GM21786 (cell line): ENCODE measurements around the gene CIC.
A peak's percentile ranks its signal among the peaks of the same experiment; 100 is the strongest.

Source experiments
- ATAC-seq: cut with Tn5 transposase; IDR thresholded peaks from one replicate; pipeline ENCODE4 v1.9.1; 2021; ENCODE audit not compliant: unreplicated experiment

Gene CIC

DNA sequence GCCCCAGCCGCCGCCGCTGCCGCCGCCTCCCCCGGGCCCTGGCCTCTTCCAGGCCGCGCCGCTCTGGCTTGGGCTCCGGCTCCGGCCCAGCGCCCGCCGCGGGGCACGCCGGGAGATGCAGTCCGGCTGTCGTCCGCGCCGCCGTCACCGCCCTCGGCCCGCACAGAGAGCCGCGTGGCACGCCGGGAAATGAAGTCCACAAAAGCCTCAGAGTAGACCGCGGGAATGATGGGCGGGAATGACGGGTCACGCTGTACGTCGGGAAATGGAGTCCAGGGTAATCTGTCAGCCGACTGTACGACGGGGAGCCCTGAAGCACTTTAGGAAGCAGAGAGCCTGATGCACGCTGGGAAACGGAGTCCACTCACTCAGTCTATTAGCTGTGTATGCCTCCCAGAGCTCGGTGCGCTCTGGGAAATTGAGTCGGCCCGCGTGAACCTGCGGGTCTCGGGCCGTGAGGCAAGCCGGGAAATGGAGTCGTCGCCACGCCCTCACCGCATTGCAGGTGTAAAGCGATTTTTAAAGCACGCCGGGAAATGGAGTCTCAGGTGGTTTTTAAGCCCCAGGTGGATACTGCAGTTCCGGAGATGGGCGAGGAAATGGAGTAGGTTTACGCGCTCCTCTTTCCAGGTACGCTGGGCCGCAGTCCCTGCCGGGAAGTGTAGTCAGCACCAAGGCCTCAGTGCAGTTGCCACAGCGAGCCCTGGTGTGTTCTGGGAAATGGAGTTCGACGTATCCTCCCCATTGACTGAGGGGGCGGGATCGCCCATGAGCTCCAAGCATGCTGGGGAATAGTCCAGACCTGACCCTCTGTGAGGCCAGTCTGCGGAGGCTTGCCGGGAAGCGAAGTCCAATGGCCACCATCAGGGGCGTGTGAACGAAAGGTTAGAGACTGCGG is 26.3 kb upstream of the CIC start, which contains the start of gene GSK3A:
GSK3A (minus strand) TSS at position 91 of the 898 bp plus-strand sequence. CDS start 137 bp downstream, outside the sequence.
- ATAC-seq = peak; percentile 59

GRCh38 chr19:42244347-42245220 is 24.5 kb upstream of the CIC start:
- ATAC-seq = no peak

DNA sequence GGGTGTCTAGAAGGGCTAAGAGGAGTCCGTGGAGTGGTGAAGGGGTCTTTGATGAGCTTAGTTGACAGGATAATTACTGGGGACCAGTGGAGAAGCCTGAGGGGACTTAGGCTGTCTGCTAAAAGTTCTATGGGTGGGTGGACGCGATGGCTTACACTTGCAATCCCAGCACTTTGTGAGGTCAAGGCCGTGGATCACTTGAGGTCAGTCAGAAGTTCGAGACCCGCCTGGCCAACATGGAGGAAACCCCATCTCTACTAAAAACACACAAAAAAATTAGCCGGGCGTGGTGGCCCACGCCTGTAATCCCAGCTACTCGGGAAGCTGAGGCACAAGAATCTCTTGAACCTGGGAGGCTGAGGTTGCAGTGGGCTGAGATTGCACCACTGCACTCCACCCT is 23.8 kb upstream of the CIC start:
- no peak for ATAC-seq

DNA sequence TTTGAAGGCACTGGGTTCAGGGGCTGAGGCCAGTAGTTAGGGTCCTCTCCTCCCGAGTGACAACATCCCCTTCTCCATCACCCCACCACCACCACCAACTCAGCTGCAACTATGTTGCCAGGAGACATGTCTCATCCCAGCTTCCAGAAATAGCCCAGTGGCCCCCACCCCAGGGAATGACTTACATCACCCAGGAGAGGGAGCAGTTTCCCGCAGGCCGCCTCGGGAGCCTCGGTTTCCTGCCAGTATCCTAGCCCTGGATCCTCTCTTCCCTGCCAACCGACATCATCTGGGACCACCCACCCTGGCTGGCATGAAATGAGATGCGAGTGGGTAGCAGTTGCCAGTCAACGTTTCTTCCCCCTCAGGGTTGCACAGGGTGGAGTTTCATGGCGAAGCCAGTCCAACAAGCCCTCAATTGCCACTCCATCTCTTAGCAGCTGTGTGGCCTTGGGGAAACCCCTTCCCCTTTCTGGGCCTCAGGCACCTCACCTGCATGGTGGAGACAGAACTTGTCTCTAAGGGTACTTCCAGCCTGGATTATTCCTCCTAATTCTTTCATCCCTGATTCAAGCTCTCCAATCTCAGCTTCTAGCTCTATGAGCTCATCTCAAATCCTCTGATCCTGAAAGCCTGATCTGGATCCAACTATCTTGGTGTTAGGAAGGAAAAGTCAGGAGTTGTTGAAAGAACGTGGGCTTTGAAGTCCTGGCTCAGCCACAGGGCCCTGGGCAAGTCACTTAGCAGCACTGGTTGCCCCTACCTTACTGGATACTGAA is 22.7 kb upstream of the CIC start:
- no peak for ATAC-seq

DNA sequence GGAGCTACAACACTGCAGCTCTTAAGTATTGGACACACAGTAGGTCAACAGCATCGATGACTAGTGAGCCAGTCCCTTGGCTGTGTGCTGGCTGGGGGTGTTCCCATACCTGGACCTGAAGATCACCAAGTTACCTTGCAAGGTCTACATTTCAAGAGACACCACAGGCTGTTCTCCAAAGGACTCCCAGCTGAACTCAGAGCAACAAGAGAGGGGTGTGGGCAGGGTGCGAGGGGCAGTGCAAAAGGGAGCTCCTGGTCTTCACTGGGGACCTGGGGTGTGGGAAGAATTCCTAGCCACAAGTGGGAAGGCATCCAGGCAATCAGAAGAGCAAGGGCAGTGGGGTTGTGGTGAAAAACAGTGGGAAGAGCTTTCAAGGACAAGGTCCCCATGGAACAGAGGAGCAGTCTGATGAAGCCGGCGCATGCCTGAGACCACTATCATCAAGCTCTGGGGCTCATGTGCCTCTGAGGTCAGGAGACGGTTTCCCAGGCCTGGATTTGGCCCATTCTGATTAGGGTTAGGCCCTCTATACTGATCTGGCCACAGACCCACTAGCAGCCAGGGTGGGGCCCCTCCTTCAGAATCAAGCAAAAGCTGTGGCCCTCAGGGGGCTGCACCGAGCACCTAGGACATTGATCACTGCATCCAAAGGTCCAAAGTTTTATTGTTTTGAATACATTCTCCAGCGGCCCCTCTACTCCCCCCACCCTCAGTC is 22.0 kb upstream of the CIC start:
- ATAC-seq = no peak

- no peak for ATAC-seq
These were observed 21.3 kb upstream of the CIC start for GRCh38 chr19:42247640-42248199.

DNA sequence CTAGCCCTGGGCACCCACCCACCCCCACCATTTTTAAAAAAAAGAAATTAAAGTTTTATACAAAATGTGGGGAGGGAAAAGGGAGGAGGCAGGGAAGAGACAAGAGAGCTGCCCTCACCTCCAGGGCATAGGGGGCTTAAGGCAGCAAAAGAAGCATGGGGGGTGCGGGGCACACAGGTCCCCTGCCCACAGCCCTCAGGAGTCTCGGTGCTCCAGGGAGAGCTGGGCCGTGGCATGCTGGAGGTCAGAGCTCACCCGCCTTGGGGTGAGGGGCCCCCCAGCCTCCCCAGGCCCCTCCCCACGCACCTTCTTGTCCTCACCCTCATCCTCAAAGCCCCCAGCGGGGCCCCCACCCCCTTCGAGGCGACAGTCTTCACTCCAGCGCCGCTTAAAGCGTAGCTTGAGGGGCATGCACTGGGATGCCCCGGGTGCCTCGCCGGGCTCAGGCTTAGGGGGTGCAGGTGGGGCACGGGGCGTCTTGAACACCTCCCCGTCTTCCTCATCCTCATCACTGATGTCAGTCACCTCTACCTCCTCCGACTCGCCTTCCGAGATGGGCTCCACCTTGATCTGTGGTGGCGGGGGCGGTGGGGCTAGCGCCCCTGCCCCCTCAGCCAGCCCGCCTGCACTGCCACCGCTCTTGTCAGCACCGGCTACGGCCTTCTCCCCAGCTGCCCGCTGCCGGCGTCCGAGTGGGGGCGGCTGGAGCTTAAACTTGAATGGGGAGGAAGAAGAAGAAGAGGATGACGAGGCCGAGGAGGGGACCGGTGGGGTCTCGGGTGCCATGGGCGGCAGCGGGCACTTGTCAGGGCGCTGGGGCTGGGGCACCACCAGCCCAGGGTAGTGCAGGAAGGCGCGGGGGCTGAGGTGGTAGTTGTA is 20.5 kb upstream of the CIC start:
- ATAC-seq = no peak

- no peak for ATAC-seq
These were observed 19.8 kb upstream of the CIC start for GRCh38 chr19:42249149-42249750.

GRCh38 chr19:42249769-42250168 is 19.3 kb upstream of the CIC start:
- ATAC-seq = no peak

DNA sequence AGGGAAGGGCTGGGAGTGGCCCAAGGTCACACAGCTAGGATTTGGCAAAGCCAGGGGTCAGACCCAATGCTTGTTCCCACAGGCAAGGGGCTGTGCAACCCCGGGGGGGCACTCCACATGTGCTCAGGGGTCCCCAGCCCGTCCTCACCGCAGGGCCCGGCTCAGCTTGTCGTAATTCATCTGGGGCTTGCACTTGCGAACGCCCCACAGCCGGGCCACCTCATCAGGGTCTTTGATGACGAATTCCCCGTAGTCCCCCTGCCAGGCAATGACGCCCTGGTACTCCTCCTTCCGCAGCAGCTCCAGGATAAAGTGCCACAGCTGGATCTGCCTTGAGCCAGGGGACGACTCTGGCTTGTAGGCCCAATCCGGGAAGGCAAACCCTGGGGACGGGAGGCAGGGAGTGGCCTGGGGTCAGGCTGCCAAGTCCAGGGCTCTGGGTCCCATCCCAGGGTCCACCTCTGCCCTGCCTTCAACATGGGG is 18.8 kb upstream of the CIC start:
- no peak for ATAC-seq

DNA sequence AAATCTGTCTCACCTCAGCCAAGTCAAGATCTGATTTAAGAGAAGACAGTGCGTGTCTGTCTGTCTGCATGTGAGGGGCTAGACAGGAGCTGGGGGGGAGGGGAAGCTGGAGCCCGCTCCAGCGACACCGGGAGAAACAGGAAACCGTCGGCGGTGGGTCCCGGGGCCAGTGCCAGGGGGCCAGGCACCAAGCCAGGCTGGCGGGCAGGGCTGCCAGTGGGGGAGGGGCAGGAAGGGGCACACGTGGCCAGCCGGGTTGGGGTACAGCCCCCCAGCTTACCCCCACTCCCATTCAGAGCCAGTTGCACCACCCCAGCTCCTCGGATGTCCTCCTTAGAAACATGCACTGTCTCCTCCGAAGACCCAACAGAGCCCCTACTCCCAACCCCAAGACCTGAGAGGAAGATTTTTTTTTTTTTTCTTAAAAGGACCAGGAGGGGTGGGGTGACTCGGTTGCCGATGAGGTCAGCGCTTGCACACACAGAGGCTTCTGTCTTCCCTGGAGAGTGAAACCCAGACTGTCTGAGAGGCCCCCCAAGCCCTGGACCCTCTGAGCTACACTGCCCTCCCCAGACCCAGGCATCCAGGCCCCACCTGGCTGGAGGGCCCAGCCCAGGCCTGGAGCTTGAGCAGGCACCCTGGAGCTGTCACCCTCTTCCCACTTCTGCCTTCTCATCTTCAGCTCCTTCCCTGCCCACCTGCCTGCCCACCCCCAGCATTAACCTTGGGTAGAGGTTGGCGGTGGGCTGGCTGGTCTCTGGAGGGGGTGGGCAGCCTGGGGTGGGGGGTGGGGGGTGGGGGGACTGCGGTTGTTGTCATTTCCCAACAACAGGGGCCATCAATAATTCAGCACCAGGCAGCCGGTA is 18.2 kb upstream of the CIC start:
- ATAC-seq = no peak

DNA sequence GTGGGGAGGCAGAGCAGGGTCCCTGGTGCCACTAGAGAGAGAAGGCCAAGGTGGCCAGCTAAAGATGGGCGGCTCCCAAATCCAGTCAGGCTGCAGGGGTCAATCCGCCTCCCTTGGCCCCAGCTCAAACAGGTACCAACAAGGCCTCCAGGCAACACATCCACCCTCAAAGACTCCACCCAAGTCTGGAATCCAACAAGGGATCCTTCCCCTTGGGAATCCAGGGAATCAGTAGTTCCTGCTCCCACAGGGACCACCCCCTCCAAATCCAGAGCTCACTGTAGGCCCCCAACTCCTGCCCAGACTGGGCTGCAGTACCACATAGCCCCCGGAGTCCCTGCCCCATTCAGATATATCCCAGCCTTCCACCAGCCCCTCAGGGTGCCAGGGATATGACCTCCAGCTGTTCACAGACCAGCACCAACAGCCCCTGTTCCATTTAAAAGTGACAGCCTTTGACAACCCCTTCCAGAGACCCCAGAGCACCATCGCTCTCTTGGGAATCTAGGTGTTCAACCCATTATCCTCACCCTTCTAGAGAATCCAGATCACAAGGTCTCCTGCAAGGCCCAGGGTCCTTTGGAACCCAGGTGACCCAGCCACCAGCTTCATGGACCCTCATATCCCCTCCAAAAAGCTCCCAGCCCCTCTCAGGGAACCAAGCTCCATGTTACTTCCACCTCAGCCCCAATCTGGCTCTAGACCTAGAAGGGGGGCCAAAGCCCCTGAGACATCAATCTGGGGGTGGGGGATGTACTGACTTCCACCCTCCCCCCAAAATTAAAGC is 17.3 kb upstream of the CIC start:
- ATAC-seq = no peak

DNA sequence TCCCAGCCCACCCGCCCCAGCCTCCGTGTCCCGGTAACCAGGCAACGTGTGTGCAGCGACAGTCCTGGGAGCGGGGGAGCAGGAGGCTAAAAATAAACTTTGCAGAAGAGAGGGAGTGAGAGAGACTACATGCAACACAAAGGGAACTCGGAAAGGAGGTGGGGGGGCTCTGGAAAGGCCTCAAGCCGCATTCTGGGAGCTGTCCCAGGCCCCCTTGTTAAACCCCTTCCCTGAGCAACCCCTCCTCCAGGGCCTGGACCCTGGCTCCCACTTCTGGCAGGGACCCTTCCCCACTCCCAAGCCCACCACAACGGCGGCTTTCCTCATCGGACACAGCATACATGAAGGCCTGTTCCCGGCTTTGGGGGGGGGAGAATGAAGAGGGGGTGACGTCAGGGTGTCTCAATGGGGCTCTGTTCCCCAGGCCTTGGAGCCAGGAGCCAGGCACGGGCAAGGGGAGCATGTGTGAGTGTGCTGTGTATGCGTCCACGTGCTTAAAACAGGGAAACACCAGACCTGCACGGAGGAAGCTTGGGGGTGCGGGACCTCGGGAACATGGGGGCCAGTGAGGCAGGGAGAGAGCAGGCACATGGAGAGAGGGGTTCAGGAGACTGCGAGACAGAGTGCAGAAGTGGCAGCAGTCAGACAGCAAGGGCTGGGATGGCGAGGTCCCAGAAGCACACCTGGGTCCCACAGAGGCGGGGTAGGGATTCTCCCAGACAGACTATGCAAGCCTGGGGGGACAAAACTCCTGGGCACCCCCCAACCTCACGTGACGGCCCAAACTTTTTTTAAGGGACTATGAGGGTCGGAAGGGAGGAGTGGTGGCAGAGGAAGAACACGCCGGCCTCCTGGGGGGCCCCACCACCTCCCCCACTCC is 16.4 kb upstream of the CIC start:
- ATAC-seq = no peak

DNA sequence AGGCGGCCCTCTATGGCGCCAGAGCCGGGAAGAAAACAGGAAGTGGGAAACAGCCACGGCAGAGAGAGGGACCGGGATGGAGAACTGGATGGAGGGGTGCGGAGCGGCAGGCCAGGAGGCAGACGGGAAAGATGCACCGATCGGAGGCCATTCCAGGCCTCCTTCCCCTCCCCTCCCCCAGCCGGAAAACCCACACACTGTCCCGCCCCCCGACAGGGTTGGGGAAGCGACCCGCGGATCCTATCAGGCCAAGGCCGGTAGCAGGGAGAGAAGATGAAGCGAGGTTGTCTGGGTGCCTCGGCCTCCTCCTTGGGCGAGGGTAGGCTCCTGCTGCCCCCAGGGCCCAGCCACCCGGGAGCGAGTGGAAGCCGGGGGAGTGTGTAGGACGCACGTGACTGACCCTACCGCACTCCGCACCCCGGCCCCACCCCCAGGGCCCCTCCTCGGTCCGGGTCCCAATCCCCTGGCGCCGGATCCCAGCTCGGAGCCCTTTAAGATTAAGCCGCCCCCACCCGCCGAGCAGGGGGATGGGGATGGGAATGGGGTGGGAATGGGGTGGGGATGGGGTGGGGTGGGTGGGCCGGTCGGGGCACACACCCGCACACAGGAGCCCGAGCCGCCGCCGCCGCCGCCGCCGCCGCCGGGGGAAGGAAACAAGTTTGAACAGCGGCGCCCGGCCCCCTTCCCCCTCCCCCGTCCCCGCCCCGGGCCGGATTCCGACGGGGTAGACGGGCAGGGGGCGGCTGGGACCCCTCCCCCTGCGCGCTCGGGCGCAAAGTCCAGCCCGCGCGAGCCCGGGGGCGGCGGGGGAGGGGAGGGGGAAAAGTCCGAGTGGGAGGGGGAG is 15.6 kb upstream of the CIC start:
- ATAC-seq = peak; percentile 13
